Gastrocnemius medialis (tissue), 4 donors: ENCODE results near the gene KPNA3.

Experiments used
- POLR2A ChIP-seq, 2 donors: fragments of 450-650 bp; IDR thresholded peaks; one replicate each; pipeline ENCODE4 v1.6.1; 2017; ENCODE audit warnings: antibody characterized with exemption in 2 of 2, mild to moderate bottlenecking in 2 of 2, moderate library complexity in 2 of 2
- TF ChIP-seq, protein P1 (sequence below), 5 experiments: fragments of 450-650 bp in 3 of 5; fragments of 200-600 bp in 2 of 5; sonication (generic) in 2 of 5; IDR thresholded peaks in 4 of 5; conservative IDR thresholded peaks in 1 of 5; 1 replicate in 4 of 5; 2 replicates in 1 of 5; pipeline ENCODE4 v1.5.1; 2016 to 2019; ENCODE audit warnings: antibody characterized with exemption in 5 of 5, mild to moderate bottlenecking in 3 of 5, moderate library complexity in 3 of 5

DNA sequence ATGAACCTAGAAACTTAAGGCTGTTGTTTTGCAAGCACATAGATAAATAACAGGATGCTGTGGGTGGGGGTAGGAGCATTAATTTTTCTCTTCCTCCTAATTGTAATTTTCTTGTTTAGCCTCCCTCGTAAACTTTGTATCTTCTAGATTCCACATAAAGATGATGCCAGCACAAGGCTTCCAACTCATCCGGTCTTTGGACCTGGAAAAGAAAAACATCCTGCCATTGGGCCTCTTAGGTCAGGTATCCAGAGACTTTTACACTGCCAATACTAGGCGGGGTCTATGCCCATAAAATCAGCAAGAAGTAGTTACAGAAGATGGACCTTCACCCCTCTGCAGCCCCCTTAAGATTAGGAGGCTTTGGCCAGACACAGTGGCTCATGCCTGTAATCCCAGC, 35.4 kb upstream of the KPNA3 start:
- TF ChIP-seq, protein P1, sequence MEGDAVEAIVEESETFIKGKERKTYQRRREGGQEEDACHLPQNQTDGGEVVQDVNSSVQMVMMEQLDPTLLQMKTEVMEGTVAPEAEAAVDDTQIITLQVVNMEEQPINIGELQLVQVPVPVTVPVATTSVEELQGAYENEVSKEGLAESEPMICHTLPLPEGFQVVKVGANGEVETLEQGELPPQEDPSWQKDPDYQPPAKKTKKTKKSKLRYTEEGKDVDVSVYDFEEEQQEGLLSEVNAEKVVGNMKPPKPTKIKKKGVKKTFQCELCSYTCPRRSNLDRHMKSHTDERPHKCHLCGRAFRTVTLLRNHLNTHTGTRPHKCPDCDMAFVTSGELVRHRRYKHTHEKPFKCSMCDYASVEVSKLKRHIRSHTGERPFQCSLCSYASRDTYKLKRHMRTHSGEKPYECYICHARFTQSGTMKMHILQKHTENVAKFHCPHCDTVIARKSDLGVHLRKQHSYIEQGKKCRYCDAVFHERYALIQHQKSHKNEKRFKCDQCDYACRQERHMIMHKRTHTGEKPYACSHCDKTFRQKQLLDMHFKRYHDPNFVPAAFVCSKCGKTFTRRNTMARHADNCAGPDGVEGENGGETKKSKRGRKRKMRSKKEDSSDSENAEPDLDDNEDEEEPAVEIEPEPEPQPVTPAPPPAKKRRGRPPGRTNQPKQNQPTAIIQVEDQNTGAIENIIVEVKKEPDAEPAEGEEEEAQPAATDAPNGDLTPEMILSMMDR (IDR thresholded peaks at IDR 0.05 in 4 of 5, conservative IDR thresholded peaks at IDR 0.05 in 1 of 5): no peak
- no peak for TF ChIP-seq POLR2A (IDR thresholded peaks at IDR 0.05)
